ENCODE data around the gene KRTAP5-1.
"Not testable (repeated sequence)": the region's sequence is repeated elsewhere in the genome, so short reads cannot be mapped to it uniquely, and the experiment has no call there.

KRTAP5-1 gene

GRCh38 chr11:1584661-1585370 lies at the start of gene KRTAP5-1:
TSS of gene KRTAP5-1 (minus strand) at chr11:1585283. CDS start at chr11:1585249, 34 bp downstream.
- in situ Hi-C loops (cut with MboI; ENCODE audit: low sequenced_read_pairs, unreplicated experiment); DNase-seq (ENCODE audit: low spot score): not testable (repeated sequence)

DNA sequence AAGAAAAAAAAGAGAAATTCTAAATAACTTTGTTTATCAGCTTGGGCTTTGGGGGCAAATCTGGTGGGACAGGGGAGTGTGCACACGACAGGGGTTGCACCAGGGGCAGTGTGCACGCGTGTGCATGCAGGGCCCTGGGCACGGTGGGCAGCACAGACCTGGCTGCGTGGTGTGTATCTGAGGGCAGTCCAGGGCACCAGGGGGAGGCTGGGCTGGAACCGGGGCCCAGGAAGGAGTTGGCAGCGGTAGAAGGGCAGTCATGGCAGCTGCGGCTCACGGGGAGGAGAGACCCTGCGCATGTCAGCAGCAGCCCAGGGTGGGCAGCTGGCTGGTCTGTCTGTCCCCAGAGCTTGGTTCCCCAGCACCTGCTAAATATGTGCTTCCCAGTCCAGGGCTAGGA lies 48.8 kb upstream of the KRTAP5-1 start:
- DNase-seq (ENCODE audit: low spot score), result no peak
- in situ Hi-C loops (cut with MboI; ENCODE audit: low sequenced_read_pairs, unreplicated experiment), result no loop called here
- TF ChIP-seq CTCF (IDR thresholded peaks at IDR 0.05; ENCODE audit: borderline replicate concordance, control extremely low read depth, extremely low read depth, insufficient read depth, missing control alignments), result no peak

- in situ Hi-C loops (cut with MboI; ENCODE audit: low sequenced_read_pairs, unreplicated experiment), result no loop called here
- TF ChIP-seq CTCF (IDR thresholded peaks at IDR 0.05; ENCODE audit: borderline replicate concordance, control extremely low read depth, extremely low read depth, insufficient read depth, missing control alignments), result no peak
- DNase-seq (ENCODE audit: low spot score), result no peak
Measured at GRCh38 chr11:1632053-1632714, 47.1 kb upstream of the KRTAP5-1 start.

DNA sequence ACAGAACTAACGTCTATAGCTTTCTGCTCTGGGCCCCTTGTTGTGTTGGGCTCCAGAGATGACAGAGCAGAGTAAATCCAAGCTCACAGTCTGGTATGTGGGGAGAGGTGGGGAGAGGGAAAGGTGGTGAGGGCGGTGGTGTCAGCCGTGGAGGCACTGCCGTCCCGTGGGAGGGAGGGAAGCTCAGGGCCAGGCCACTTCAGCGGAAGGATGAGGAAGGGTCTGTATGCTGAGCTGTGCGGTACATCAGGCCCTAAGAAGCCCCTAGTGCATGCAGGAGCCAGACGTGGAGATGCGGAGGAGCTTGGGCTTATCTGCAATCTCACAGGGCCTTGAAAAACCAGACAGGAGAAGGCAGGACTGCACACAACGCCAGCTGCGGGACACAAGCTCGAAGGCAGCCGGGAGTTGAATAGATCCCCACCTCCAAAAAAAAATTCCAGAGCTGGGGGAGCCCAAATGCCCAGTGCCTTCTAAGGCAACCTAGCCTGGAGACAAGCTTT lies 46.0 kb upstream of the KRTAP5-1 start:
- in situ Hi-C loops (cut with MboI; ENCODE audit: low sequenced_read_pairs, unreplicated experiment), result no loop called here
- TF ChIP-seq CTCF (IDR thresholded peaks at IDR 0.05; ENCODE audit: borderline replicate concordance, control extremely low read depth, extremely low read depth, insufficient read depth, missing control alignments), result no peak
- DNase-seq (ENCODE audit: low spot score), result no peak

- no peak for TF ChIP-seq CTCF (IDR thresholded peaks at IDR 0.05; ENCODE audit: borderline replicate concordance, control extremely low read depth, extremely low read depth, insufficient read depth, missing control alignments)
- in situ Hi-C loops (cut with MboI; ENCODE audit: low sequenced_read_pairs, unreplicated experiment), result no loop called here
- DNase-seq (ENCODE audit: low spot score), result no peak
Measured at GRCh38 chr11:1630271-1630670, 45.2 kb upstream of the KRTAP5-1 start.

GRCh38 chr11:1629326-1630185 lies 44.5 kb upstream of the KRTAP5-1 start, which contains the start of gene KRTAP5-5:
TSS of gene KRTAP5-5 (plus strand) at chr11:1629775. CDS start at chr11:1629841, 66 bp downstream.
- no peak for TF ChIP-seq CTCF (IDR thresholded peaks at IDR 0.05; ENCODE audit: borderline replicate concordance, control extremely low read depth, extremely low read depth, insufficient read depth, missing control alignments)
- in situ Hi-C loops (cut with MboI; ENCODE audit: low sequenced_read_pairs, unreplicated experiment), result no loop called here
- DNase-seq (ENCODE audit: low spot score), result no peak
